Endothelial cell of umbilical vein (primary cell): ENCODE data around the gene CRIM1. TPM values are rescaled to one million over a fixed set of nuclear protein-coding genes. Genes with fewer than 3 reads are reported as not detected.

Experiments used
- BruUV-seq: library from RNA; stranded (reverse); fragments of 400-500 nt; replicated peaks from 2 replicates; lab custom pipeline; 2021; lab: Mats Ljungman, UMichigan
- CTCF ChIA-PET: fragments of 300-600, 350-600 bp; sonication (Branson Sonifier 250); formaldehyde crosslinking; loops from one replicate; lab custom pipeline; 2021; ENCODE audit warnings: antibody characterized with exemption, inconsistent platforms; lab: Charles Lee
- POLR2A ChIA-PET: fragments of 300-600, 350-600 bp; sonication (Branson Sonifier 250); formaldehyde crosslinking; loops from one replicate; lab custom pipeline; 2021; ENCODE audit warnings: antibody characterized with exemption, inconsistent platforms; lab: Charles Lee
- DNase-seq: peaks from one replicate; pipeline ENCODE4 v3.0.0-alpha.2; 2011; ENCODE audit warnings: low read depth, low spot score
- FAIRE-seq: peaks from 2 replicates; lab custom pipeline; 2011; peaks lifted over from hg19 to GRCh38; lab: Jason Lieb, UNC
- H2AFZ ChIP-seq: 2 replicates; pipeline ENCODE4 v1.6.0; 2012; ENCODE audit warnings: low read depth, low read length, control low read depth, inconsistent platforms
- H3K27ac ChIP-seq: 2 replicates; pipeline ENCODE4 v1.5.1; 2011; ENCODE audit warnings: low read depth, mild to moderate bottlenecking, control low read depth, low read length, moderate library complexity; ENCODE audit not compliant: insufficient read depth
- H3K27me3 ChIP-seq, 2 experiments: 2 replicates each; pipeline versions ENCODE4 v1.6.0 to v1.6.1; 2011; ENCODE audit warnings: low read length in 2 of 2, mixed read lengths in 1 of 2; ENCODE audit not compliant: control insufficient read depth in 2 of 2, insufficient read depth in 2 of 2
- H3K36me3 ChIP-seq, 2 experiments: 2 replicates in 1 of 2; 3 replicates in 1 of 2; pipeline ENCODE4 v1.5.1; 2011; ENCODE audit warnings: low read length in 2 of 2, mild to moderate bottlenecking in 1 of 2, moderate library complexity in 1 of 2; ENCODE audit not compliant: control insufficient read depth in 2 of 2, insufficient read depth in 2 of 2; ENCODE audit errors: extremely low read depth in 1 of 2
- H3K4me1 ChIP-seq: 3 replicates; pipeline ENCODE4 v1.5.1; 2011; ENCODE audit warnings: mild to moderate bottlenecking, low read length; ENCODE audit not compliant: control insufficient read depth, insufficient read depth; ENCODE audit errors: extremely low read depth
- H3K4me2 ChIP-seq: 2 replicates; pipeline ENCODE4 v1.6.1; 2011; ENCODE audit warnings: low read length, control low read depth, mixed read lengths; ENCODE audit not compliant: insufficient read depth
- H3K4me3 ChIP-seq, 3 experiments: fragments of 200-600 bp in 1 of 3; sonication (generic), shearing (Covaris generic) in 1 of 3; replicated peaks in 1 of 3; 2 replicates each; pipeline ENCODE4 v1.5.1; 2011 to 2016; ENCODE audit warnings: control low read depth in 3 of 3, low read length in 3 of 3, mild to moderate bottlenecking in 2 of 3, inconsistent platforms in 1 of 3, low read depth in 1 of 3, moderate library complexity in 1 of 3; ENCODE audit not compliant: insufficient read depth in 1 of 3
- H3K79me2 ChIP-seq: 2 replicates; pipeline ENCODE4 v1.6.0; 2012; ENCODE audit warnings: low read length, inconsistent platforms; ENCODE audit not compliant: control insufficient read depth, insufficient read depth
- H3K9ac ChIP-seq: replicated peaks from 2 replicates; pipeline ENCODE3; 2011; ENCODE audit warnings: low read length, control low read depth; ENCODE audit not compliant: insufficient read depth; ENCODE audit errors: extremely low read depth
- H3K9me1 ChIP-seq: replicated peaks from 3 replicates; pipeline ENCODE4 v1.6.0; 2011; ENCODE audit warnings: mild to moderate bottlenecking, low read length; ENCODE audit not compliant: control insufficient read depth, insufficient read depth; ENCODE audit errors: extremely low read depth
- H3K9me3 ChIP-seq: replicated peaks from 2 replicates; pipeline ENCODE4 v1.5.1; 2012; ENCODE audit warnings: low read length, inconsistent platforms; ENCODE audit not compliant: control insufficient read depth, insufficient read depth
- H4K20me1 ChIP-seq: replicated peaks from 2 replicates; pipeline ENCODE3; 2011; ENCODE audit warnings: mild to moderate bottlenecking, low read length; ENCODE audit not compliant: control insufficient read depth, insufficient read depth; ENCODE audit errors: extremely low read depth
- CTCF ChIP-seq, 2 donors: IDR thresholded peaks; 1 replicate in 1 of 2; 2 replicates in 1 of 2; pipeline ENCODE4 v1.5.1; 2011; ENCODE audit warnings: low read length in 2 of 2, mild to moderate bottlenecking in 2 of 2, moderate library complexity in 2 of 2, control low read depth in 1 of 2, inconsistent platforms in 1 of 2, low read depth in 1 of 2; ENCODE audit not compliant: insufficient read depth in 1 of 2; ENCODE audit errors: extremely low read depth in 1 of 2
- EZH2 ChIP-seq: IDR thresholded peaks from 2 replicates; pipeline ENCODE4 v1.6.1; 2012; ENCODE audit warnings: borderline replicate concordance, low read depth, mild to moderate bottlenecking, moderate library complexity, low read length, inconsistent platforms; ENCODE audit not compliant: severe bottlenecking
- FOS ChIP-seq: IDR thresholded peaks from 2 replicates; pipeline ENCODE4 v1.6.1; 2011; ENCODE audit warnings: mild to moderate bottlenecking, low read length, moderate library complexity, borderline replicate concordance; ENCODE audit not compliant: insufficient read depth
- GATA2 ChIP-seq: IDR thresholded peaks from 2 replicates; pipeline ENCODE4 v1.7.0; 2011; ENCODE audit warnings: low read depth, mild to moderate bottlenecking, moderate library complexity, mixed read lengths, low read length; ENCODE audit not compliant: insufficient read length, insufficient read depth
- JUN ChIP-seq: IDR thresholded peaks from 2 replicates; pipeline ENCODE4 v1.6.1; 2011; ENCODE audit warnings: borderline replicate concordance, low read depth; ENCODE audit not compliant: insufficient read length, insufficient read depth
- MAX ChIP-seq: IDR thresholded peaks from 2 replicates; pipeline ENCODE4 v1.6.1; 2011; ENCODE audit not compliant: insufficient read depth, insufficient read length
- MYC ChIP-seq: IDR thresholded peaks from one replicate; pipeline ENCODE4 v1.6.1; 2011; ENCODE audit warnings: mild to moderate bottlenecking, low read depth, low read length
- POLR2A ChIP-seq: IDR thresholded peaks from 2 replicates; pipeline ENCODE4 v1.6.1; 2012; ENCODE audit warnings: low read depth, mild to moderate bottlenecking, control low read depth, low read length
- dilution Hi-C: fragments of 300-500 bp; cut with MboI; formaldehyde crosslinking; loops from one replicate; pipeline ENCODE4 v1.15.0; 2019; ENCODE audit warnings: low sequenced_read_pairs; ENCODE audit not compliant: extremely low pct_ligation_motif_present
- intact Hi-C: fragments of 100-400 bp; cut with micrococcal nuclease; formaldehyde crosslinking; loops from one replicate; pipeline ENCODE4 v1.10.0; 2022
- polyA plus RNA-seq, 4 experiments: library from polyadenylated mRNA; depleted of rRNA in 3 of 4; stranded (reverse) in 3 of 4; unstranded in 1 of 4; fragments of >200 nt; gene quantifications; 2 replicates each; pipeline versions ENCODE4 v1.2.1 to v1.2.3, GENCODE V29; 2011 to 2012; ENCODE audit warnings: missing spikeins in 1 of 4
- total RNA-seq: library from RNA; stranded (reverse); gene quantifications from 2 replicates; pipeline ENCODE4 v1.2.3, GENCODE V29; 2021

CRIM1 gene
- total and polyA plus RNA-seq, 2 donors (not counting 3 experiments of a cell fraction or from before 2014, with no cell fraction given), result 422 to 649 TPM

GRCh38 chr2:36556842-36557241 is 201.3 kb downstream of the CRIM1 start:
- no peak overlapping the region for H3K4me3 ChIP-seq
- CTCF ChIA-PET, result interaction anchor here (0.7 to 3.9 kb wide), 9 partner anchors 11 to 229 kb away, joined by 3 to 12 read pairs (median 3); partner anchors contain the start of gene FEZ2
- POLR2A ChIA-PET, result interaction anchor here (1.4 kb wide), 1 partner anchor 12 kb away, joined by 6 read pairs; no protein-coding TSS in a partner anchor
- no peaks in the 10 kb centered on the region for H3K27me3 ChIP-seq
- no peak overlapping the region for H3K9ac ChIP-seq
- TF ChIP-seq MAX, result no peak
- TF ChIP-seq EZH2, result no peak
- TF ChIP-seq POLR2A, result no peak
- TF ChIP-seq GATA2, result no peak
- no peak for TF ChIP-seq FOS
- FAIRE-seq (no peak), DNase-seq (no peak)
- BruUV-seq, result no TSS peak
- H3K4me1 ChIP-seq, result peaks cover 58% of the 10 kb centered on the region
- no peak overlapping the region for H3K4me2 ChIP-seq
- peak overlapping the region; percentile 46 for H3K27ac ChIP-seq
- H3K9me3 ChIP-seq, result no peaks in the 10 kb centered on the region
- no peak overlapping the region for H2AFZ ChIP-seq
- peaks cover 62% of the 10 kb centered on the region for H3K79me2 ChIP-seq
- dilution Hi-C loops (no loop called here), intact Hi-C loops (no loop called here)
- peaks cover under 1 to 13% of the 10 kb centered on the region in 2 experiments for H3K36me3 ChIP-seq
- no peaks in the 10 kb centered on the region for H4K20me1 ChIP-seq
- no peaks in the 10 kb centered on the region for H3K9me1 ChIP-seq

- H3K36me3 ChIP-seq, result no peaks in the 10 kb centered on the region
- no peaks in the 10 kb centered on the region for H3K9me1 ChIP-seq
- dilution Hi-C loops, result no loop called here
- peak; percentile 37 for DNase-seq
- peak overlapping the region; percentile 90 for H3K4me2 ChIP-seq
- H3K27me3 ChIP-seq, result no peaks in the 10 kb centered on the region
- H3K4me1 ChIP-seq, result peaks cover 83% of the 10 kb centered on the region
- TF ChIP-seq GATA2 (no peak), MYC (no peak), EZH2 (no peak), CTCF (IDR thresholded peaks at IDR 0.05; ENCODE audit: extremely low read depth in 1 of 2, insufficient read depth in 1 of 2, low read depth in 1 of 2, low read length in 2 of 2) (no peak), POLR2A (peak; percentile 44), JUN (no peak), FOS (no peak)
- no peaks in the 10 kb centered on the region for H4K20me1 ChIP-seq
- peak overlapping the region; percentile 91 for H3K9ac ChIP-seq
- peaks cover 68% of the 10 kb centered on the region for H3K79me2 ChIP-seq
- ChIA-PET CTCF (interaction anchor here (1.1 to 2.5 kb wide), 8 partner anchors 8 to 207 kb away, joined by 3 to 11 read pairs (median 4); no protein-coding TSS in a partner anchor), POLR2A (interaction anchor here (2.6 kb wide), 1 partner anchor 10 kb away, joined by 7 read pairs; no protein-coding TSS in a partner anchor)
- no peaks in the 10 kb centered on the region for H3K9me3 ChIP-seq
- intact Hi-C loops, result no loop called here
- no TSS peak for BruUV-seq
- no peak overlapping the region for H2AFZ ChIP-seq
- H3K27ac ChIP-seq, result peak overlapping the region; percentile 98
- FAIRE-seq, result no peak
- peak overlapping the region in 2 of 3 experiments; percentile 40 to 63 for H3K4me3 ChIP-seq
These were observed 203.8 kb downstream of the CRIM1 start for GRCh38 chr2:36559221-36559942.
